GM18505 (cell line): ENCODE measurements around the gene KANTR.
A peak's percentile ranks its signal among the peaks of the same experiment; 100 is the strongest.

Source experiments
- ATAC-seq: cut with Tn5 transposase; IDR thresholded peaks from one replicate; pipeline ENCODE4 v1.9.1; 2021; ENCODE audit not compliant: unreplicated experiment
- POLR2A ChIP-seq: IDR thresholded peaks from 4 replicates; pipeline ENCODE4 v1.6.1; 2011; ENCODE audit warnings: borderline replicate concordance; ENCODE audit not compliant: insufficient read depth, insufficient read length; ENCODE audit errors: extremely low read depth

The KANTR gene

DNA sequence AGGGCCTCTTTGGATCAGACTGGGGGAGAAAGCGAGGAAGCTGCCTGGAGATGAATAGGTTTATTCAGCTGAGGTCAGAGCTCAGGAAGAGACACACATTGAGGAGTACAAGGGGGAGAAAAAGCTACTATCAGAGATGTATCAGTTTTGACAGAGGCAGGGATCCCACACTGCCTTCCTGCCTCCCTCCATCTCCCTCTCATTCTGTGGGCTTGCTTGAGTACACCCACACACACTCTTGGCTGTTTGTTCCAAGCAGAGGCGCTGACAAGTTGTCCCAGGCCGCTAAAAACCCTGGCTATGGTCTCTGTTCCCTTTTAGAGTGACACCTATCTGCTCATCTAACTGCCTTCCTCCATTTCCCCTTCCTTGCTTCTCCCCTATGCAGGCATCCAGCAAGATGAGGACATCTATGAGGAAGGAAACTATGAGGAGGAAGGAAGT is 6.5 kb upstream of the KANTR start:
- ATAC-seq: no peak
- no peak for TF ChIP-seq POLR2A

DNA sequence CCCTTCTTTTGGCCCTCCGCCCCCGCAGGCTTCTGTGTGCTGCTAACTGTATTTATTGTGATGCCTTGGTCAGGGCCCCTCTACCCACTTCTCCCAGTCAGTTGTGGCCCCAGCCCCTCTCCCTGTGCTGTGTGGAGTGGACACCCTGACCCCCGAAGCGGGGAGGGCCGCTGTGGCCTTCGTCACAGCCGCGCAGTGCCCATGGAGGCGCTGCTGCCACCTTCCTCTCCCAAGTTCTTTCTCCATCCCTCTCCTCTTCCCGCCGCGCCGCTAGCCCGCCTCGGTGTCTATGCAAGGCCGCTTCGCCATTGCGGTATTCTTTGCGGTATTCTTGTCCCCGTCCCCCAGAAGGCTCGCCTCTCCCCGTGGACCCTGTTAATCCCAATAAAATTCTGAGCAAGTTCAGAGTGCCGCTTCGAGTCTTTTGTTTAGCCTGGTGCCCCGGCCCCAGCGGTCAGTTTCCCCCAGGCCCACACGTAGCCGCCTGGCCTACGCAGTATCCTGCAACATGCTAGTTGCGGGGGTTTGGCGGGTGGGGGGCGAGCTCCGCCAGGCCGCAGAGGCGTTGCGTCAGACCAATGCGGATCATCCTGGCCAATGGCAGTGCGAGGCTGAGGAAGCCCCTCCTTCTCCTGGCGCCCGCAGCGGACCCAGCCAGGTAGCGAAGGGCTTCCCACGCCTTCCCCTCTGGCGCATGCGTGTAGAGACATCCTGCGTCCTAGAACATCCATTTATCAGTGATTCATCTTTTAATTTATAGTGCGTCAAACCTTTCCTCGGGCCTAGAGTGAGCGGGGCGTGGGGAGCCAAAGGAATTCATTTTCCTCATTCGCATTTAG is 5.6 kb upstream of the KANTR start:
- no peak for TF ChIP-seq POLR2A
- no peak for ATAC-seq

GRCh38 chrX:53089224-53089842 is 4.6 kb upstream of the KANTR start:
- no peak for ATAC-seq

DNA sequence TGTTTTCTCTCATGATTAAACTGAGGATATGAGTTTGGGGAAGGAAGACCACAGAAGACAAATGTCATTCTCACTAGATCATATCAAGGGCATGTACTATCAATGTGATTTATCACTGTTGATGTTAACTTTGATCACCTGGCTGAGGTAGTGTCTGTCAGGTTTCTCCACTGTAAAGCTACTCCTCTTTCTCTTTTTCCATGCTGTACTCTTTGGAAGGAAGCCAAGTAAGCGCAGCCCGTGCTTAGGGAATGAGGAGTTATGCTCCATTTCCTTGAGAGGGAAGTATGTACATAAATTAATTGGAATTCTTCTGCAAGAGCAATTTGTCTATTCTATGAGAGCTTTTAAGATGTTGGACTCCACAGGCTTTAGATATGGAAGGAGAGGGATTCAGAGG is 4.0 kb upstream of the KANTR start:
- no peak for TF ChIP-seq POLR2A

More at GRCh38 chrX:53089224-53089842, 4.6 kb upstream of the KANTR start:
- TF ChIP-seq POLR2A: no peak

DNA sequence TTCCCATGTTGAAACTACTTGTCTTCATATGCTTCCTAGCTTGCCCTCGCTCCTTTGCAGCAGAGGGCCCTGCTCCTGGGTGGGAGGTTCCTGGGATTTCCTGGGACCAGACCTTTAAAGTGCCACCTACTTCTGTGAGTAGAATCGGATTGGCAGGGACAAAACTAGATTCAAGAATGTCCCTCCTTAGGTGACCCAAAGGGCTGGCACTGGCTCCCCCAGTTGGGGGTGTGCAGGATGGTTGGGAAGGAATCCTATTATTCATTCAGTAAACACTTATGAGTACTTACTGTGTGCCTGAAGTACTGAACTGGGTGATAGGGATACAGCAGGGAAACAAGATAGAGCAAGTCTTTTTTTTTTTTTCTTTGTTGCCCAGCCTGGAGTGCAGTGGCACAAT is 2.6 kb upstream of the KANTR start:
- ATAC-seq: no peak
- no peak for TF ChIP-seq POLR2A

More for the DNA sequence above, 4.0 kb upstream of the KANTR start:
- no peak for ATAC-seq

DNA sequence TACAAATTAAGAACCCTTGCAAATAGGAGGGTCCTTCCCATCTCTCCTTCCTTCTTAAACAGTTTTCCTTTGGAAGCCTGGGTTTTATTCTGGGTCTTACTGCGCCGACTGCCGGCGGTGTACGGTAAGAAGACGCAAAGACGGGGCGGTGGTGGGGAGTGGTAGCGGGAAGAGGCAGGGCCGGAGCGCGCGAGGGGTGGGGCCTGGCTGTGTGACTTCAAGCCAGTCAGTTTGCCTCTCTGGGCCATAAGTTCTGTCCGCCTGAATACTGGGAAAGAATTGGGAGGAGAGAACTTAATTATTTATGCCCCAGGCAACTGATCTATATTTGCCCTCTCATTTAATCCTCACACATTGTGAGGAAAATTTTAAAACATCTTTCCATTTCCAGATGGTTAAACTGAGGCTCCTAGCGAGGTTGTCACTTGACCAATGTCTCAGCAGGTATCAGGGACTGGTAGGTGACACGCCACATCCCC is 726 bp upstream of the KANTR start:
- peak; percentile 51 for ATAC-seq
- no peak for TF ChIP-seq POLR2A

DNA sequence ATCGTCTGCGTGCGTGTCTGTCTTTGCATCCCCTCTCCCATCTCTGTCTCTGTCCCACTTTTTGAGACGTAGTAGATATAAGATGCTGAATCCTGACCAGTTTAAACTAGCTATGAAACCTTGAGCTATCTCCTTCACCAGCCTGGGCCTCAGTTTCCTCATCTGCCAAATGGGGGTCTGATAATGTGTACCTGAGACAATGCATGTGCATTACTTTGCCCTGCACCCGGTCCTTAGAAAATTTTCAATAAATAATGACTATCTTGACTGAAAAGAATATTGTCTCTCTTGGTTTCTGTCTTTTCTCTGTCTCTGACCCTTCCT is 602 bp downstream of the KANTR start:
- no peak for TF ChIP-seq POLR2A
- ATAC-seq: no peak

DNA sequence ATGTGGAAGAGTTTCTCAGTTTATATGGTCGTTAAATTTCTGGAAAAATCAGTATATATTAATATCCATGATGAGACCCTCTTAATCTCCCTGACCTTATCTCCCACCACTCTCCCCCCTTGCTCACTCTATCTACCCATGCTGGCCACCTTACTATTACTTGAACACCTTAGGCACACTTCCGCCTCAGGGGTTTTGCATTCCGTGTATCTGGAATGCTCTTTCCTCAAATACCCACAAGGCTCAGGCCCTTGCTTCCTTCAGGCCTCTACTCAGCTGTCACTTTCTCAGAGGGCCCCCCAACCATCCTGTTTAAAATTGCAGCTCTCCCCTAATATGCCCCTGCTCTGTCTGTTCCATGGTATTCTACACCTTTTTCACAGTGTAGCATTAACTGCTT is 1.9 kb downstream of the KANTR start:
- ATAC-seq: no peak
- no peak for TF ChIP-seq POLR2A

GRCh38 chrX:53114864-53115549 is 21.1 kb downstream of the KANTR start:
- no peak for ATAC-seq
- TF ChIP-seq POLR2A: no peak

- ATAC-seq: no peak
- no peak for TF ChIP-seq POLR2A
Measured at GRCh38 chrX:53115550-53115874, 21.6 kb downstream of the KANTR start.

DNA sequence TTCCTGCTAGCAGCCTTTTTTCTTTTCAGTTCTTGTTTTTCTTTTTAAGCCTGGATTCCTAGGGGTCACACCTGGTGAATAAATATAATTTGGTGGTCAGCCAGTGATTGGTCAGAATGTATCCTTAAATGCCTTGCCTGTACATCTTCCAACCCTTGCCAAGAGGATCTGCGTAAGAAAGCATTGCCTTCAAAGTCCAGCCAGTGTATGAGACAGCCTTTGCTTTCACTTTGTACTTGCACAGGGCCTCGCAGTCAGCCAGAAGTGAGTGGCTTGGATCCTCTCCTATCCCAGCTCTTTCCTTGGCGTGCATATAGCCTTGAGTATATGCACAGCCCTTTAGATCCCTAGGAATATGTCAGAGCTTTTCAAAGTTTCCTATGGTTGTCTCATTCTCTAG is 22.2 kb downstream of the KANTR start:
- ATAC-seq: no peak
- no peak for TF ChIP-seq POLR2A

GRCh38 chrX:53122013-53122412 is 28.1 kb downstream of the KANTR start:
- no peak for TF ChIP-seq POLR2A

DNA sequence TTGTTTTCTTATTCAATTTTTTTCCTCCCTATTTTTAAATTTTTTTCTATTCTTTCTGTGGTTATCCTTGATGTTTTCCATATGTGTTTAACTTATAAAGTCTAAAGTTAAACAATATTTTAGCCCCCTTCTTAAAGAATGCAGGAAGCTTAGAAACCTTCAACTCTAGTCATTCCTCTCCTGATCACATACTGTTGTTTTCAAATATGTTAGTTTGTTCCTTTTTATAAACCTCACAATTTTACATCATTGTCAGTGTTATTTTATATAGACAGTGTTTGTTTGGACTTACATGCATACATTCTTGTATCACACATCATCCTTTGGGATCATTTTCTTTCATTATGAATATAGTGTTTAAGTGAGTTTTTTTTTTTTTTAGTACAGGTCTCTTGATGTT is 31.6 kb downstream of the KANTR start:
- TF ChIP-seq POLR2A: no peak
- ATAC-seq: no peak

More at GRCh38 chrX:53122013-53122412, 28.1 kb downstream of the KANTR start:
- ATAC-seq: no peak

- TF ChIP-seq POLR2A: no peak
- no peak for ATAC-seq
Measured at GRCh38 chrX:53126377-53126776, 32.4 kb downstream of the KANTR start.
